Measurements from ENCODE around the gene PXMP2.

Gene PXMP2

GRCh38 chr12:132651444-132652100 lies 35.8 kb upstream of the PXMP2 start:
- no peak for TF ChIP-seq CTCF (IDR thresholded peaks at IDR 0.05; ENCODE audit: low read depth, low read length, missing control alignments)
- no peak overlapping the region for H3K4me3 ChIP-seq (replicated peaks; ENCODE audit: low read depth, low read length)
- no peak for DNase-seq (ENCODE audit: extremely low read depth, low read depth)

GRCh38 chr12:132653567-132654290 lies 33.7 kb upstream of the PXMP2 start:
- no peak for TF ChIP-seq CTCF (IDR thresholded peaks at IDR 0.05; ENCODE audit: low read depth, low read length, missing control alignments)
- no peak for DNase-seq (ENCODE audit: extremely low read depth, low read depth)
- no peak overlapping the region for H3K4me3 ChIP-seq (replicated peaks; ENCODE audit: low read depth, low read length)

- H3K4me3 ChIP-seq (replicated peaks; ENCODE audit: low read depth, low read length) = no peak overlapping the region
- no peak for TF ChIP-seq CTCF (IDR thresholded peaks at IDR 0.05; ENCODE audit: low read depth, low read length, missing control alignments)
- no peak for DNase-seq (ENCODE audit: extremely low read depth, low read depth)
These were observed 30.2 kb upstream of the PXMP2 start for GRCh38 chr12:132657004-132657727.

GRCh38 chr12:132658149-132658894 lies 29.1 kb upstream of the PXMP2 start:
- no peak for DNase-seq (ENCODE audit: extremely low read depth, low read depth)
- no peak overlapping the region for H3K4me3 ChIP-seq (replicated peaks; ENCODE audit: low read depth, low read length)
- TF ChIP-seq CTCF (IDR thresholded peaks at IDR 0.05; ENCODE audit: low read depth, low read length, missing control alignments) = no peak

GRCh38 chr12:132659146-132659545 lies 28.2 kb upstream of the PXMP2 start:
- no peak for DNase-seq (ENCODE audit: extremely low read depth, low read depth)
- no peak overlapping the region for H3K4me3 ChIP-seq (replicated peaks; ENCODE audit: low read depth, low read length)
- TF ChIP-seq CTCF (IDR thresholded peaks at IDR 0.05; ENCODE audit: low read depth, low read length, missing control alignments) = no peak

GRCh38 chr12:132660052-132660451 lies 27.3 kb upstream of the PXMP2 start:
- no peak overlapping the region for H3K4me3 ChIP-seq (replicated peaks; ENCODE audit: low read depth, low read length)
- no peak for DNase-seq (ENCODE audit: extremely low read depth, low read depth)
- TF ChIP-seq CTCF (IDR thresholded peaks at IDR 0.05; ENCODE audit: low read depth, low read length, missing control alignments) = no peak

All from HFF-Myc (cell line).